ENCODE data around the gene RASGRP1.

The RASGRP1 gene

DNA sequence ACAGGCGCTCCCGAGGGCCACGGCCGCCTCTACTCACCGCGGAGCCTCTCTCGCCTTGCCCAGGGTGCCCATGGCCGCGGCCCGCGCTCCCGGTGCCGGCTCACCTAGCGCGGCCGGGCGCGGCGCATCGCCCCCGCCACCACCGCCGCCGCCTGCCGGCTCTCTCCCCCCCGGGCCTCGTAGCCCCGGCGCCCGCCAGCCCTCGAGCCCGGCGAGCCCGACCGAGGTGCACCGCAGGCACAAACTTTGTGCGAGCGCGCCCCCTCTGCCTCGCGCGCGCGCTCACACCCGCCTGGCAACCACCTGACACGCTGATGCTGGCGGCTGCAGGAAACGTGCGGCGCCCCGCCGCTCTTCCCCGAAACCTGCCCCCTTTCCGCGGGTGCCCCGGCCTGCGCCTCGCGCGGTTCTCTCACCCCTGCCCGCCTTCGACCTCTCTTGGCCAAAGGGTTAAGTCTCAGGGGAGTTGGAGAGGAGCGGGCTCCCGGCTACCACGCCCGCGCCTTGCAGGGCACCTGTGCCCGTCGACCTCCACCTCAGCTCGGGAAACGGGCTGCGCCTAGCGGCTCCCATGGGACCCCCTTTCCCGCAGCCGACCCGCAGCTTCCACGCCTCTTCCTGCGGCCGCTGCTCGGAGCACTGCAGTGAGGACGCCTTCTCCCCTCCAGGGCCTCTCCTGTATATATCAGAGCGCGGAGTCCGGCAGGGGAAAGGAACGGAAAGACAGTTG lies at the start of gene RASGRP1:
TSS of gene RASGRP1 (minus strand) at position 258 of the 730 bp plus-strand sequence. CDS start at position 72, 186 bp downstream.
- Histone ChIP-seq H3K36me3 (ENCODE audit: control insufficient read depth in 1 of 2, insufficient read depth in 2 of 2, low read length in 2 of 2) (no peaks in the 10 kb centered on the region), H3K9me3 (ENCODE audit: control insufficient read depth in 1 of 2, low read length in 2 of 2) (no peaks in the 10 kb centered on the region), H3K27ac (ENCODE audit: low read depth, low read length) (peak within 1 kb of the TSS; percentile 14), H3K4me3 (ENCODE audit: low read depth in 1 of 2, low read length in 2 of 2) (peak within 1 kb of the TSS; percentile 58 to 64), H3K9ac (ENCODE audit: low read depth in 1 of 2, low read length in 2 of 2) (peak within 1 kb of the TSS; percentile 6 to 59), H3K4me1 (ENCODE audit: control insufficient read depth in 1 of 2, insufficient read depth in 2 of 2, low read length in 2 of 2) (peaks cover 8 to 16% of the 10 kb centered on the region in 2 donors), H3K27me3 (ENCODE audit: control insufficient read depth in 1 of 2, insufficient read depth in 2 of 2, low read length in 2 of 2) (peaks cover 8 to 15% of the 10 kb centered on the region in 2 donors)

DNA sequence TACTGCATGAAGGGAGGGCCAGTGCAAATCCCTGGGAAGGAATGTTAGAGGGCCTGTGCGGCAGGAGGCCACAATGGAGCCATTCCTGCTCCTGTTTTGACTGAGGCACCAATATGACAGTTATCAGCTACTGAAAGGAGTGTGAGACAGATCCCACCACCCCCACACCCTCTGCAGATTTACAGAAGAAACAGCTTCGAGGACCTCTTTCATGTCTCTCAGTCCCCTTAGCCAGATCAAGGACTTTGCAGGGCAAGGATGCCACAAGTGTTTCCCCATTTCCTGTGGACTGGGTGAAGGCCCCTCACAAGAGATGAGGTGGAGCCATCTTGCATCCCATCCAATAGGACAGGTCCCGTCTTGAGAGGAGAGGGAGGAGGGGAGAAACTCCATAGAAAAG lies 48.5 kb upstream of the RASGRP1 start:
- Histone ChIP-seq H3K36me3 (ENCODE audit: control insufficient read depth in 1 of 2, insufficient read depth in 2 of 2, low read length in 2 of 2) (no peaks in the 10 kb centered on the region), H3K4me1 (ENCODE audit: control insufficient read depth in 1 of 2, insufficient read depth in 2 of 2, low read length in 2 of 2) (no peaks in the 10 kb centered on the region), H3K9ac (ENCODE audit: low read depth in 1 of 2, low read length in 2 of 2) (no peak overlapping the region), H3K27ac (ENCODE audit: low read depth, low read length) (no peak overlapping the region), H3K9me3 (ENCODE audit: control insufficient read depth in 1 of 2, low read length in 2 of 2) (no peaks in the 10 kb centered on the region), H3K27me3 (ENCODE audit: control insufficient read depth in 1 of 2, insufficient read depth in 2 of 2, low read length in 2 of 2) (no peaks in the 10 kb centered on the region), H3K4me3 (ENCODE audit: low read depth in 1 of 2, low read length in 2 of 2) (no peak overlapping the region)

DNA sequence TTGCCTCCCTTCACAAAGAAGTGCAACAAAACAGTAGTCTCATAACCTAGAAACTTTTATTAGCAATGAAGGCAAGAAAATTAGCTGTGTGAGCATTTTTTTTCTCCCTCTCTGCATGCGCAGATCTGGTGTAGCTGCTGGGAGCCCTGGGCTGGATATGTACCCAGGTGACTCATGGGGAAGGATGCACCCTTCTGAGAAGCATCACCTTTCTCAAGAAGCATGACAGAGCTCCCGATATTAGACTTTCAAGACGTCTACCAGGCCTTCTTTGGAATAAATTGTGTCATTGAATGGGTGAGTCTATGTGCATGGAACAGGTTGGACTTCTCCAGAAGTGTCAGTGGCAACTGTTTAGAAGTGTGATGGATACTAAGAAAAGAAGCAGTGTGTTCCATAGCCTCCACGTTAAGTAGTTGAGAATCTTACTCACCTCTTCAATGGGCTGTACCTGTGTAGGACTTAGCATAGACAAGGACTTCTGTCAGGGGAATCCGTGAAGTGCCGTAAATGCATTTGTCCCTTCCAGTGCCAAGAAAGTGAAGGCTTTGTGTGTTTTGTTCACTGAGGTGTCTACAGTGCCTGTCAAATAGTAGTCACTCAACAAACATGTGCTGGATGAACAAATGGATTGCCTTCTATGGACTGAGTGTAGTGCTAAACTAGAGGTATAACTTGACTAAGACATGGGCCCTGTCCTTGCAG lies 47.7 kb upstream of the RASGRP1 start:
- no peak overlapping the region for H3K9ac ChIP-seq (ENCODE audit: low read depth in 1 of 2, low read length in 2 of 2)
- no peak overlapping the region for H3K4me3 ChIP-seq (ENCODE audit: low read depth in 1 of 2, low read length in 2 of 2)
- H3K27ac ChIP-seq (ENCODE audit: low read depth, low read length), result no peak overlapping the region
- no peaks in the 10 kb centered on the region for H3K36me3 ChIP-seq (ENCODE audit: control insufficient read depth in 1 of 2, insufficient read depth in 2 of 2, low read length in 2 of 2)
- H3K9me3 ChIP-seq (ENCODE audit: control insufficient read depth in 1 of 2, low read length in 2 of 2), result no peaks in the 10 kb centered on the region
- H3K4me1 ChIP-seq (ENCODE audit: control insufficient read depth in 1 of 2, insufficient read depth in 2 of 2, low read length in 2 of 2), result no peaks in the 10 kb centered on the region
- no peaks in the 10 kb centered on the region for H3K27me3 ChIP-seq (ENCODE audit: control insufficient read depth in 1 of 2, insufficient read depth in 2 of 2, low read length in 2 of 2)

DNA sequence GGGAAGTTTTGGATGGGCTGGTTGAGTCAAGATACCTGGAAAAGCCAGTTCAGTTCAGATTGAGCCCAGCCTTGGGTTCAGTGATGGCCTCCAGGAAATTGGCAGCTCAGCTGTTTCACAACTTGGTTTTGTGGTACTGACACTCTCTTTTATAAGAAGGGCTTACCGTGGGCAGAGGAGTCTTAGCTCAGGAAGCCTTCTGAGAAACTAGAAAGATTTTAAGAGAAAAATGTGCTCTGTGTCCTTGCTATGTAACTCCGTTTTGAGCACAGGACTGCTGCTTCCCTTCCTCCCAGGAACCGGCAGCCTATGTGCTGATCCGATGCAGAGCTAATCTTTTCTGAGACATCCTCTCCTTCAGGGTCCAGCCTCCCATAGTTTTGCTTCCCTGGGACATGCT lies 46.6 kb upstream of the RASGRP1 start:
- H3K4me1 ChIP-seq (ENCODE audit: control insufficient read depth in 1 of 2, insufficient read depth in 2 of 2, low read length in 2 of 2), result no peaks in the 10 kb centered on the region
- no peak overlapping the region for H3K9ac ChIP-seq (ENCODE audit: low read depth in 1 of 2, low read length in 2 of 2)

DNA sequence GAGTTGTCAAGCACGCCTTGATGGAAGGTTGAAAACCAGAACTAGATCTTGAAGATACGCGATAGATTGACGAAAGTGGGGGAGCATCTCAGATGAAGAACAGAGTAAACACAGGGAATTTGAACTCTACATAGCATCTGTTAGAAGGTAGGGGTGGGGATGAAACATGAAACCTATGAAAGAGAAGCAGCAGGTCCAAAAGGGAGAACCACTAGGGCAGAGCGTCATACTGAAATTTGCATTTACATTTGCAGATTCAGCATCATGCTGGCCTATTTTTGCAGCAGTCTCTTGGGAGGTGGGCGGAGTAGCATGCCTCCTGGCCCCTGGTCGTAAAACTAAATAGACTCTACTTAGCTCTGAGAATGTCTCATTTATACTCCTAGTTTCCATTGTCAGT lies 46.1 kb upstream of the RASGRP1 start:
- no peaks in the 10 kb centered on the region for H3K27me3 ChIP-seq (ENCODE audit: control insufficient read depth in 1 of 2, insufficient read depth in 2 of 2, low read length in 2 of 2)
- no peak overlapping the region for H3K27ac ChIP-seq (ENCODE audit: low read depth, low read length)
- no peak overlapping the region for H3K4me3 ChIP-seq (ENCODE audit: low read depth in 1 of 2, low read length in 2 of 2)
- H3K36me3 ChIP-seq (ENCODE audit: control insufficient read depth in 1 of 2, insufficient read depth in 2 of 2, low read length in 2 of 2), result no peaks in the 10 kb centered on the region
- no peak overlapping the region for H3K9ac ChIP-seq (ENCODE audit: low read depth in 1 of 2, low read length in 2 of 2)
- no peaks in the 10 kb centered on the region for H3K4me1 ChIP-seq (ENCODE audit: control insufficient read depth in 1 of 2, insufficient read depth in 2 of 2, low read length in 2 of 2)
- H3K9me3 ChIP-seq (ENCODE audit: control insufficient read depth in 1 of 2, low read length in 2 of 2), result no peaks in the 10 kb centered on the region

More for the DNA sequence above, 46.6 kb upstream of the RASGRP1 start:
- Histone ChIP-seq H3K4me3 (ENCODE audit: low read depth in 1 of 2, low read length in 2 of 2) (no peak overlapping the region), H3K36me3 (ENCODE audit: control insufficient read depth in 1 of 2, insufficient read depth in 2 of 2, low read length in 2 of 2) (no peaks in the 10 kb centered on the region), H3K27me3 (ENCODE audit: control insufficient read depth in 1 of 2, insufficient read depth in 2 of 2, low read length in 2 of 2) (no peaks in the 10 kb centered on the region), H3K27ac (ENCODE audit: low read depth, low read length) (no peak overlapping the region), H3K9me3 (ENCODE audit: control insufficient read depth in 1 of 2, low read length in 2 of 2) (no peaks in the 10 kb centered on the region)

GRCh38 chr15:38609097-38609738 lies 44.6 kb upstream of the RASGRP1 start:
- H3K36me3 ChIP-seq (ENCODE audit: control insufficient read depth in 1 of 2, insufficient read depth in 2 of 2, low read length in 2 of 2), result no peaks in the 10 kb centered on the region
- H3K27me3 ChIP-seq (ENCODE audit: control insufficient read depth in 1 of 2, insufficient read depth in 2 of 2, low read length in 2 of 2), result no peaks in the 10 kb centered on the region
- no peak overlapping the region for H3K27ac ChIP-seq (ENCODE audit: low read depth, low read length)
- H3K4me3 ChIP-seq (ENCODE audit: low read depth in 1 of 2, low read length in 2 of 2), result no peak overlapping the region
- no peaks in the 10 kb centered on the region for H3K9me3 ChIP-seq (ENCODE audit: control insufficient read depth in 1 of 2, low read length in 2 of 2)
- H3K9ac ChIP-seq (ENCODE audit: low read depth in 1 of 2, low read length in 2 of 2), result no peak overlapping the region
- H3K4me1 ChIP-seq (ENCODE audit: control insufficient read depth in 1 of 2, insufficient read depth in 2 of 2, low read length in 2 of 2), result no peaks in the 10 kb centered on the region

GRCh38 chr15:38608682-38609081 lies 44.1 kb upstream of the RASGRP1 start:
- Histone ChIP-seq H3K9me3 (ENCODE audit: control insufficient read depth in 1 of 2, low read length in 2 of 2) (no peaks in the 10 kb centered on the region), H3K27me3 (ENCODE audit: control insufficient read depth in 1 of 2, insufficient read depth in 2 of 2, low read length in 2 of 2) (no peaks in the 10 kb centered on the region), H3K36me3 (ENCODE audit: control insufficient read depth in 1 of 2, insufficient read depth in 2 of 2, low read length in 2 of 2) (no peaks in the 10 kb centered on the region), H3K27ac (ENCODE audit: low read depth, low read length) (no peak overlapping the region), H3K4me1 (ENCODE audit: control insufficient read depth in 1 of 2, insufficient read depth in 2 of 2, low read length in 2 of 2) (no peaks in the 10 kb centered on the region), H3K9ac (ENCODE audit: low read depth in 1 of 2, low read length in 2 of 2) (no peak overlapping the region), H3K4me3 (ENCODE audit: low read depth in 1 of 2, low read length in 2 of 2) (no peak overlapping the region)

DNA sequence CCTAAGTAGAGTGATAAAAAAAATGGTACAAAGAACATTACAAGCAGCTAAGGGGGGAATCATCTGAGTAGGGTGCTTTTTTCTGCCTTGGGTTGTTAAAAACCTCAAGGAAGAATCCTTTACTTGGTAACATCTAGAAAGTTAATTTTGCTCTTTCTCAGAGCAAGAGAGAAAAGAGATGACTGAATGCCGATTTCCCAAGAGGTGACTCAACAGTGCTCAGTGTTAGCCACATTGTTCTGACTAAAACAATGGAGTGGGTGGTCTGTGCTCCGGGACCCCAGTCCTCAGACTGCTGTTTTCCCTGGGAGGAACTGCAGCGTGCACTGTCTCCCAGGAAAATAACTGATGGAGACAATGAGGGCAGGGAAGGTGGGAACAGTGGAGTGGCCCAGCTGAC lies 41.1 kb upstream of the RASGRP1 start:
- Histone ChIP-seq H3K36me3 (ENCODE audit: control insufficient read depth in 1 of 2, insufficient read depth in 2 of 2, low read length in 2 of 2) (no peaks in the 10 kb centered on the region), H3K4me3 (ENCODE audit: low read depth in 1 of 2, low read length in 2 of 2) (no peak overlapping the region), H3K4me1 (ENCODE audit: control insufficient read depth in 1 of 2, insufficient read depth in 2 of 2, low read length in 2 of 2) (no peaks in the 10 kb centered on the region), H3K9ac (ENCODE audit: low read depth in 1 of 2, low read length in 2 of 2) (no peak overlapping the region), H3K27ac (ENCODE audit: low read depth, low read length) (no peak overlapping the region), H3K9me3 (ENCODE audit: control insufficient read depth in 1 of 2, low read length in 2 of 2) (no peaks in the 10 kb centered on the region), H3K27me3 (ENCODE audit: control insufficient read depth in 1 of 2, insufficient read depth in 2 of 2, low read length in 2 of 2) (no peaks in the 10 kb centered on the region)

GRCh38 chr15:38603672-38604071 lies 39.1 kb upstream of the RASGRP1 start:
- Histone ChIP-seq H3K36me3 (ENCODE audit: control insufficient read depth in 1 of 2, insufficient read depth in 2 of 2, low read length in 2 of 2) (no peaks in the 10 kb centered on the region), H3K4me3 (ENCODE audit: low read depth in 1 of 2, low read length in 2 of 2) (no peak overlapping the region), H3K9me3 (ENCODE audit: control insufficient read depth in 1 of 2, low read length in 2 of 2) (no peaks in the 10 kb centered on the region), H3K4me1 (ENCODE audit: control insufficient read depth in 1 of 2, insufficient read depth in 2 of 2, low read length in 2 of 2) (no peaks in the 10 kb centered on the region), H3K27me3 (ENCODE audit: control insufficient read depth in 1 of 2, insufficient read depth in 2 of 2, low read length in 2 of 2) (no peaks in the 10 kb centered on the region), H3K9ac (ENCODE audit: low read depth in 1 of 2, low read length in 2 of 2) (no peak overlapping the region), H3K27ac (ENCODE audit: low read depth, low read length) (no peak overlapping the region)
